IPS-15b (cell line): ENCODE results near the gene DCLRE1C.
"Not testable (repeated sequence)": the region's sequence is repeated elsewhere in the genome, so short reads cannot be mapped to it uniquely, and the experiment has no call there.

Experiments
- H3K27me3 ChIP-seq: one replicate; pipeline ENCODE4 v1.6.1; 2013; ENCODE audit warnings: low read length; ENCODE audit not compliant: control insufficient read depth, insufficient read depth
- H3K36me3 ChIP-seq: one replicate; pipeline ENCODE4 v1.6.1; 2013; ENCODE audit warnings: low read length; ENCODE audit not compliant: control insufficient read depth, insufficient read depth
- H3K4me1 ChIP-seq: one replicate; pipeline ENCODE4 v1.6.1; 2013; ENCODE audit warnings: mild to moderate bottlenecking, low read length; ENCODE audit not compliant: control insufficient read depth, insufficient read depth
- H3K4me3 ChIP-seq: one replicate; pipeline ENCODE4 v1.5.1; 2013; ENCODE audit warnings: low read depth, low read length
- H3K9ac ChIP-seq: one replicate; pipeline ENCODE4 v1.6.1; 2013; ENCODE audit warnings: low read depth, mild to moderate bottlenecking, low read length
- H3K9me3 ChIP-seq: one replicate; pipeline ENCODE4 v1.6.1; 2013; ENCODE audit warnings: mild to moderate bottlenecking, low read length; ENCODE audit not compliant: control insufficient read depth, insufficient read depth

Gene DCLRE1C

DNA sequence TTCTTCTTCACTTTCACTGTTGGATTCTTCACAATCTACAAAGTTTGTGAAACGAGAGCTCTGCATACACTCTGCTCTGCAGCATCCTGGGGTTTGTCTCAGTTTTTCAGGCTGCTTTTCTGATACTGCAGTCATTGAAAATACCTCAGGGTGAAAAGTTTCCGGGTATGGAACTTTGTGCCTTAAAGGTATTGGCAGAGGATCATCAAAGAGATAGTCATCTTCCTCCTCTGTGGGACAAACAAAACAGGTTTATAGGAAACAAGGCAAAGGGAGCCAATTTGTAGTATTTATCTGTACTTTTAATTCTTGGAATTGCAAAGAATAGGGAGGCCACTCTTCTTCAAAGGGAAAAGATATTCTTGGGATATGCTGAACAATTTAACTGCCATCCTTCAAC, 44.8 kb downstream of the DCLRE1C start:
- Histone ChIP-seq H3K36me3 (peaks cover 4% of the 10 kb centered on the region), H3K4me3 (no peak overlapping the region), H3K27me3 (no peaks in the 10 kb centered on the region), H3K9ac (no peak overlapping the region), H3K4me1 (peaks cover 11% of the 10 kb centered on the region), H3K9me3 (no peaks in the 10 kb centered on the region)

DNA sequence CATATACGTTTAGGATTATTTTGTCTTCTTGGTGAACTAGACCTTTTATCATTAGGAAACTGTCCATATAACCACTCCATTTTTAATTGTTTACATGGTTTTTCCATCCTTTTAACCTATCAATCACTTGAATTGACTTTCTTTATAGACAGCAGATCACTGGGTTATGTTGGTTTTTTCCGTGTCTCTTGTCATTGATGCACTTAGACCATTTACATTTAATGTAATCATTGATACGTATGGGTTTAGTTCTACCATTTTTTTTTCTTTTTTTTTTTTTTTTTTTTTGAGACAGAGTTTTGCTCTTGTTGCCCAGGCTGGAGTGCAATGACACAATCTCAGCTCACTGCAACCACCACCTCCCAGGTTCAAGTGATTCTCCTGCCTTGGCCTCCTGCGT, 46.3 kb downstream of the DCLRE1C start:
- not testable (repeated sequence) for H3K4me3 ChIP-seq, H3K9me3 ChIP-seq, H3K36me3 ChIP-seq

GRCh38 chr10:14906765-14907164, 47.1 kb downstream of the DCLRE1C start:
- H3K36me3 ChIP-seq, result peaks cover 4% of the 10 kb centered on the region
- no peaks in the 10 kb centered on the region for H3K9me3 ChIP-seq
- peaks cover 10% of the 10 kb centered on the region for H3K4me1 ChIP-seq
- no peak overlapping the region for H3K9ac ChIP-seq
- no peak overlapping the region for H3K4me3 ChIP-seq
- H3K27me3 ChIP-seq, result no peaks in the 10 kb centered on the region

More for the DNA sequence above, 46.3 kb downstream of the DCLRE1C start:
- not testable (repeated sequence) for H3K27me3 ChIP-seq, H3K9ac ChIP-seq
- peaks cover 11% of the 10 kb centered on the region for H3K4me1 ChIP-seq

DNA sequence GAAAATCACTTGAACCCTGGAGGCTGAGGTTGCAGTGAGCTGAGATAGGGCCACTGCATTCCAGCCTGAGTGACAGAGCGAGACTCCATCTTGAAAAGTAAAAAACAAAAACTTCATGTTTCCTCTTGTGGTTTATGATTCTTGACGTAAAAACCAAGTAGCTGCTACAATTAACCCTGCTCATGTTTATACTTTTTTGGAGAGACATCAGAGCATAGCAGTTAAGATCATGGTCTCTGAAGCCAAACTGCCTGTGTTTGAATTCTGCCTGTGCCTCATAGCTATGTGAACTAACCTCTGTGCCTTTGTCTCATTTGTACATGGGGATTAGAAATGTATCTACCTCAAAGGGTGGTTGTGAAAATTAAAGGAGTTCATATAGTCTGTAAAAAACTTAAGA, 48.0 kb downstream of the DCLRE1C start:
- H3K27me3 ChIP-seq, result no peaks in the 10 kb centered on the region
- no peak overlapping the region for H3K9ac ChIP-seq
- H3K9me3 ChIP-seq, result no peaks in the 10 kb centered on the region
- H3K4me3 ChIP-seq, result no peak overlapping the region
- peaks cover 4% of the 10 kb centered on the region for H3K36me3 ChIP-seq
- H3K4me1 ChIP-seq, result peaks cover 7% of the 10 kb centered on the region

DNA sequence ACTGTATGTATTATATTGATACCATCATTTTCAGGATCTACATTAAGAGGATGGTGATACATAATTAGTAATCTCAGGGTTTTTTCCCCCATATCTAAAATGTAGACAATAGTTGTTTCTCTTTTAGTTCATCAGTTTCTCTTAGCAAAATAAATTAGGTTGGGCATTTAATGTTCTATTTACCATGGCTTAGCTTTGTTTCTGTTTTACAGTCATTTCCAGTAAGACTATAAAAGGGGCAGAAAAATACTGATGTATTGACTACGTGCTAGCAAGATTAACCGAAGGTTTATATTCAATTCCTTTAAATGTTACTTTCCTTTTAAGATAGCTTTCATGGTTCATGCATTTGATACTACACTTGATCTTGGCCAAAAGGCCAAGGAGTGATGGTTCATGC, 49.0 kb downstream of the DCLRE1C start:
- Histone ChIP-seq H3K4me3 (no peak overlapping the region), H3K9me3 (no peaks in the 10 kb centered on the region), H3K27me3 (no peaks in the 10 kb centered on the region), H3K36me3 (peaks cover 4% of the 10 kb centered on the region), H3K9ac (no peak overlapping the region), H3K4me1 (peaks cover 7% of the 10 kb centered on the region)

GRCh38 chr10:14904316-14904732, 49.6 kb downstream of the DCLRE1C start:
- H3K27me3 ChIP-seq, result no peaks in the 10 kb centered on the region
- no peaks in the 10 kb centered on the region for H3K9me3 ChIP-seq
- H3K36me3 ChIP-seq, result peaks cover 4% of the 10 kb centered on the region
- H3K4me3 ChIP-seq, result no peak overlapping the region
- H3K9ac ChIP-seq, result no peak overlapping the region
- peaks cover 7% of the 10 kb centered on the region for H3K4me1 ChIP-seq

- Histone ChIP-seq H3K9me3 (no peaks in the 10 kb centered on the region), H3K36me3 (peaks cover 5% of the 10 kb centered on the region), H3K9ac (no peak overlapping the region), H3K4me1 (no peaks in the 10 kb centered on the region), H3K27me3 (no peaks in the 10 kb centered on the region), H3K4me3 (no peak overlapping the region)
These were observed 62.7 kb downstream of the DCLRE1C start for GRCh38 chr10:14891151-14891550.

- Histone ChIP-seq H3K4me1 (no peaks in the 10 kb centered on the region), H3K27me3 (no peaks in the 10 kb centered on the region), H3K36me3 (peaks cover 5% of the 10 kb centered on the region), H3K9me3 (no peaks in the 10 kb centered on the region), H3K4me3 (no peak overlapping the region), H3K9ac (no peak overlapping the region)
These were observed 64.6 kb downstream of the DCLRE1C start for GRCh38 chr10:14889318-14889717.

- no peaks in the 10 kb centered on the region for H3K4me1 ChIP-seq
- no peak overlapping the region for H3K9ac ChIP-seq
- no peaks in the 10 kb centered on the region for H3K9me3 ChIP-seq
- peaks cover 5% of the 10 kb centered on the region for H3K36me3 ChIP-seq
- H3K4me3 ChIP-seq, result no peak overlapping the region
- H3K27me3 ChIP-seq, result no peaks in the 10 kb centered on the region
These were observed 69.8 kb downstream of the DCLRE1C start for GRCh38 chr10:14884082-14884481.

DNA sequence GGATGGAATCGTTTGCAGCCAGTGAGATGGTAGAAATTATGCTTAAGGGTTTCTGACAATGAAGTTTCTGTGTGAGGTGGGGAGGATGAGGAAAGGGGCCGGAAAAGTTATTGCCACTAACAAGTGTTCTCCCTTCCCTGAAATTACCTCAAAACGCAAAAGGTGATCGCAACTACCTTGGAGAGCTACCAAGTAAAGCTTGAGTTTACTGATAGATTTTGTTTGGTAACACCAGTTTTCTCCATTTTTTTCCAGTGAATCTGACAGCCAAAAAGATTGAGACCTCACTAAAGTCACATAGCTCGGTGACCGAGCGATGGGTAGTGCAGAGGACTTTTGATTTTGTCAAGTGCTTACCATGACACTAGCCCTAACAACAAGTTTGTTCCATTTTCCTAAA, 73.7 kb downstream of the DCLRE1C start:
- H3K36me3 ChIP-seq, result no peaks in the 10 kb centered on the region
- H3K4me3 ChIP-seq, result peak overlapping the region; percentile 79
- H3K27me3 ChIP-seq, result no peaks in the 10 kb centered on the region

DNA sequence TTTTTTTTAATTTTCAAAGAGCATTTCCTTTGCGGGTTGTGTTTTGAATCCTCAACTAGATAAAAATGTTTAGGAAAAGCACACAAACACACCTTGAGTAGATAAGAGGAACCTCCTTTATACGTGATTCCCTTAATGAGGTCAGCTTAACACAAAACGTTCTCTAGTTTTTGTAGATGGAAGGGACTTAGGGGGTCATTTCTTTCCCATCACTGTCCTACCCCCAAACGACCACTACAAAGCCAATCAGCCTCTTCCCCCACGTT, 74.0 kb downstream of the DCLRE1C start:
- no peaks in the 10 kb centered on the region for H3K27me3 ChIP-seq

More for the DNA sequence above, 73.7 kb downstream of the DCLRE1C start:
- no peaks in the 10 kb centered on the region for H3K9me3 ChIP-seq
- H3K4me1 ChIP-seq, result peaks cover 8% of the 10 kb centered on the region
- no peak overlapping the region for H3K9ac ChIP-seq

DNA sequence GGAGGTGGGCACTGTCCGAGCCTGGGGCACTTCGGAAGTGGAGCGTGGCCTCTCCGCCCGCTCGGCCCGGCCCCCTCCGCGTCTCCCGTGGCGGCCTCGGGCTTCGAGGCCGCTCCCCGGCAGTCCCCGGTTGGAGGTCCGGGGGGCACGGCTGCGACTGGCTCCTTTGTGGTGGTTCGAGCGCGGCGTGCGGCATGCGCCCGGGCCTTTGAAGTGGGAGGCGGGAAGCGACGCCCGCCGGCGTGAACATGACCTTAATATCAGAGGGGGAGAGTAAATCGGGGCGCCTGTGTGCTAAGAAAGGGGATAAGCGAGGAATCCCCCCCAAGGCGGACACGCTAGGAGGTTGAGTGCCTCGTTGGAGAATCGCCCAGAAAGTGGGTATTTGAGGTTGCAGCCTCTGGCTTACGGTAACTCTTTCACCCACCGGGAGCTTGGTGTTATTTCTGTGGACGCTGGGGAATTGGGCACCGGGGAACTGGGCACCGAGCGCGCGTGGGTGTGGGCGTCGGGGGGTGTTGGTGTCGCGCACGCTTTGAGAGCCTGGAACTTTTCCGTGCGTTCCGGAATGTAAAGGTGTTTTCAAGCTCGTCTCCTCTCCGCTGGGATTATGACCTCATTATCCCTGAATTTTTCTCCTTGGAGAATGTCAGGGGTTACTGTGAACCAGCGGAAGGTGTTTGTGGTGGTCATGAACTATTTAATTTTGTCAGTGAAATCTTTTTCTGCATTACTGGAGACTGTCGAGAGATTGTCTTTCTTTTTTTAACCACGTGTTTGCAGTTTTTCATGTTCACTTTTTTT, 74.6 kb downstream of the DCLRE1C start:
- peak overlapping the region; percentile 79 for H3K4me3 ChIP-seq
- no peaks in the 10 kb centered on the region for H3K9me3 ChIP-seq
- no peaks in the 10 kb centered on the region for H3K27me3 ChIP-seq
- H3K9ac ChIP-seq, result peak overlapping the region; percentile 88
- peaks cover 8% of the 10 kb centered on the region for H3K4me1 ChIP-seq
- no peaks in the 10 kb centered on the region for H3K36me3 ChIP-seq

More for the DNA sequence above, 74.0 kb downstream of the DCLRE1C start:
- Histone ChIP-seq H3K9ac (no peak overlapping the region), H3K4me3 (peak overlapping the region; percentile 79), H3K4me1 (peaks cover 8% of the 10 kb centered on the region), H3K36me3 (no peaks in the 10 kb centered on the region), H3K9me3 (no peaks in the 10 kb centered on the region)
